HEK293 (cell line): ENCODE data around the gene PTGER3.

ENCODE experiments used
- CTCF ChIA-PET: fragments of 350-600 bp; formaldehyde crosslinking; extraction: SDS; loops from one replicate; lab custom pipeline; 2021; ENCODE audit warnings: antibody characterized with exemption; lab: Yijun Ruan, JAX
- POLR2A ChIA-PET: fragments of 300-600 bp; formaldehyde crosslinking; extraction: SDS; loops from one replicate; lab custom pipeline; 2020; ENCODE audit warnings: antibody characterized with exemption, inconsistent platforms; lab: Yijun Ruan, JAX
- H3K27ac ChIP-seq: fragments of 200-500 bp; sonication (Bioruptor generic); 2 replicates; pipeline ENCODE4 v1.5.1; 2014; ENCODE audit warnings: low read depth, low read length, control low read depth, inconsistent platforms; ENCODE audit errors: extremely low read depth
- H3K36me3 ChIP-seq, 2 experiments: fragments of 200-500 bp in 1 of 2; sonication (Bioruptor generic) in 1 of 2; 1 replicate in 1 of 2; 2 replicates in 1 of 2; pipeline ENCODE4 v1.5.1; 2014 to 2017; ENCODE audit warnings: inconsistent platforms in 2 of 2, low read length in 2 of 2; ENCODE audit not compliant: control insufficient read depth in 2 of 2, insufficient read depth in 1 of 2
- H3K4me1 ChIP-seq: fragments of 200-500 bp; sonication (Bioruptor generic); 2 replicates; pipeline ENCODE4 v1.5.1; 2014; ENCODE audit warnings: mild to moderate bottlenecking, low read length, inconsistent platforms; ENCODE audit not compliant: control insufficient read depth, insufficient read depth
- H3K4me3 ChIP-seq: 2 replicates; pipeline ENCODE4 v1.5.1; 2011; ENCODE audit warnings: low read depth, mild to moderate bottlenecking, control low read depth, low read length, moderate library complexity
- H3K9me3 ChIP-seq: fragments of 200-500 bp; sonication (Bioruptor generic); 2 replicates; pipeline ENCODE4 v1.5.1; 2014; ENCODE audit warnings: low read depth, low read length, inconsistent platforms; ENCODE audit not compliant: control insufficient read depth, insufficient read depth
- IKZF3 ChIP-seq: fragments of 450-650 bp; IDR thresholded peaks from 2 replicates; pipeline ENCODE4 v1.5.0; 2018; ENCODE audit warnings: missing biosample characterization, mild to moderate bottlenecking, missing genetic modification characterization, moderate library complexity
- KLF10 ChIP-seq: fragments of 450-650 bp; IDR thresholded peaks from 2 replicates; pipeline ENCODE4 v1.5.1; 2018; ENCODE audit warnings: missing biosample characterization, mild to moderate bottlenecking, missing genetic modification characterization
- MZF1 ChIP-seq: fragments of 450-650 bp; formaldehyde crosslinking; IDR thresholded peaks from 2 replicates; pipeline ENCODE4 v1.5.1; 2017; ENCODE audit warnings: missing biosample characterization, missing genetic modification characterization, borderline replicate concordance
- ZFP37 ChIP-seq: fragments of 450-650 bp; formaldehyde crosslinking; IDR thresholded peaks from 2 replicates; pipeline ENCODE4 v1.5.1; 2016; ENCODE audit warnings: missing biosample characterization, missing genetic modification characterization
- ZFP69B ChIP-seq: fragments of 450-650 bp; formaldehyde crosslinking; IDR thresholded peaks from 2 replicates; pipeline ENCODE4 v1.5.1; 2016; ENCODE audit warnings: missing biosample characterization, missing genetic modification characterization
- ZNF114 ChIP-seq: fragments of 450-650 bp; formaldehyde crosslinking; IDR thresholded peaks from 2 replicates; pipeline ENCODE4 v1.5.0; 2017; ENCODE audit warnings: missing biosample characterization, missing genetic modification characterization
- ZNF23 ChIP-seq: fragments of 450-650 bp; formaldehyde crosslinking; IDR thresholded peaks from 2 replicates; pipeline ENCODE4 v1.5.1; 2016; ENCODE audit warnings: missing biosample characterization, missing genetic modification characterization, borderline replicate concordance
- ZNF239 ChIP-seq: fragments of 450-650 bp; formaldehyde crosslinking; IDR thresholded peaks from 2 replicates; pipeline ENCODE4 v1.5.1; 2016; ENCODE audit warnings: missing biosample characterization, missing genetic modification characterization
- ZNF350 ChIP-seq: fragments of 450-650 bp; formaldehyde crosslinking; IDR thresholded peaks from 2 replicates; pipeline ENCODE4 v1.5.0; 2017; ENCODE audit warnings: missing biosample characterization, mild to moderate bottlenecking, missing genetic modification characterization
- ZNF366 ChIP-seq: fragments of 450-650 bp; formaldehyde crosslinking; conservative IDR thresholded peaks from 2 replicates; pipeline ENCODE4 v1.5.1; 2016; ENCODE audit warnings: missing biosample characterization, missing genetic modification characterization
- ZNF394 ChIP-seq: fragments of 450-650 bp; formaldehyde crosslinking; IDR thresholded peaks from 2 replicates; pipeline ENCODE4 v1.5.1; 2016; ENCODE audit warnings: missing biosample characterization, missing genetic modification characterization, mild to moderate bottlenecking, moderate library complexity, borderline replicate concordance
- ZNF596 ChIP-seq: fragments of 450-650 bp; IDR thresholded peaks from 2 replicates; pipeline ENCODE4 v1.5.0; 2018; ENCODE audit warnings: missing biosample characterization, mild to moderate bottlenecking, missing genetic modification characterization, moderate library complexity
- ZNF626 ChIP-seq: fragments of 450-650 bp; sonication (Bioruptor Pico); formaldehyde crosslinking; IDR thresholded peaks from 2 replicates; pipeline ENCODE4 v1.5.1; 2018; ENCODE audit warnings: missing biosample characterization, missing genetic modification characterization, inconsistent platforms
- TF ChIP-seq, protein P1 (sequence below): fragments of 450-650 bp; formaldehyde crosslinking; IDR thresholded peaks from 2 replicates; pipeline ENCODE4 v1.5.1; 2016; ENCODE audit warnings: missing biosample characterization, missing genetic modification characterization
- TF ChIP-seq, protein P2 (sequence below): fragments of 450-650 bp; formaldehyde crosslinking; IDR thresholded peaks from 2 replicates; pipeline ENCODE4 v1.5.1; 2016; ENCODE audit warnings: missing biosample characterization, missing genetic modification characterization
- TF ChIP-seq, protein P3 (sequence below): fragments of 450-650 bp; formaldehyde crosslinking; IDR thresholded peaks from 2 replicates; pipeline ENCODE4 v1.5.1; 2016; ENCODE audit warnings: missing biosample characterization, missing genetic modification characterization

PTGER3 gene

DNA sequence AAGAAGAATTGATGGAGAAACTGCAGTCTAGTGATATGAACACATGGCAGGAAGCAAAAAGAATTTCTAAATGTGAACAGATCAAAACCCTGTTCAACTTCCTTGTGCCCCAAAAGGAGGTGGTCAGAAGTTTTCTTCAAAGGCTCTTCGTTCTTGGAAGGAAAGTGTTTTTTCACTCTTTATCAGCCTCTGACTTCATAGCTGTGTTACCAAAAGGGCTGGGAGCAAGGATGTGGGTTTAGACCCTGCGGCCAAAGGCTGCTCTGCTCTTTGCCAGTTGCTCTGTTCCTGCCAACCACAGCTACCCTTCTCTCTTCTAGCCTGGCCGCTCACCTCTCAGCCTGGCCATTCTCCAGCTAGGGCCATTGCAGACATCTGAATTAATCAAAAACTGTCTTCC lies 53.8 kb downstream of the PTGER3 start:
- Histone ChIP-seq H3K9me3 (no peaks in the 10 kb centered on the region), H3K4me3 (no peak overlapping the region), H3K36me3 (no peaks in the 10 kb centered on the region), H3K27ac (no peak overlapping the region), H3K4me1 (no peaks in the 10 kb centered on the region)
- CTCF ChIA-PET: no interaction called here
- TF ChIP-seq IKZF3 (tag by site-specific recombination): no peak
- TF ChIP-seq ZNF596 (tag by site-specific recombination): no peak
- no peak for TF ChIP-seq ZFP37 (tag by site-specific recombination)
- no peak for TF ChIP-seq ZNF350 (tag by site-specific recombination)
- POLR2A ChIA-PET: no interaction called here

DNA sequence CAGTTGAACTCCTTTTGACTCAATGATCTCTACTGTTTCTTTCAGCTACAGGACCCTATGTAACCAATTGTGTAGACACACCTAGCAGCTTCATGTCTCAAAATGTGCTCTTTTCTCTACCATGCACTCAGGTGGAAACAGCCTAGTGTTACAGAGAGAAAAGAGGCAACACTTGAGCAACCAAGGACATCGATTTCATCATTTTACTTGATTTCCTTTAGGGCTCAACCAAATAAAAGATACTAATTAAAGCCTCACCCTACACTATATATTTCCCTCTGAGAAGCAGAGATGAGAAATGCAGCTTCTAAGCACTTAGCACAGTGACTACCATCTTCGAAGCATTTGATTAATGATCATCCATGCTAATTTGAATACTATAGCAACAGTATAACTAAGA lies 55.1 kb downstream of the PTGER3 start:
- TF ChIP-seq ZNF23 (tag by site-specific recombination): no peak
- no peak for TF ChIP-seq ZFP69B (tag by site-specific recombination)
- no peak for TF ChIP-seq ZNF394
- TF ChIP-seq, protein P1, sequence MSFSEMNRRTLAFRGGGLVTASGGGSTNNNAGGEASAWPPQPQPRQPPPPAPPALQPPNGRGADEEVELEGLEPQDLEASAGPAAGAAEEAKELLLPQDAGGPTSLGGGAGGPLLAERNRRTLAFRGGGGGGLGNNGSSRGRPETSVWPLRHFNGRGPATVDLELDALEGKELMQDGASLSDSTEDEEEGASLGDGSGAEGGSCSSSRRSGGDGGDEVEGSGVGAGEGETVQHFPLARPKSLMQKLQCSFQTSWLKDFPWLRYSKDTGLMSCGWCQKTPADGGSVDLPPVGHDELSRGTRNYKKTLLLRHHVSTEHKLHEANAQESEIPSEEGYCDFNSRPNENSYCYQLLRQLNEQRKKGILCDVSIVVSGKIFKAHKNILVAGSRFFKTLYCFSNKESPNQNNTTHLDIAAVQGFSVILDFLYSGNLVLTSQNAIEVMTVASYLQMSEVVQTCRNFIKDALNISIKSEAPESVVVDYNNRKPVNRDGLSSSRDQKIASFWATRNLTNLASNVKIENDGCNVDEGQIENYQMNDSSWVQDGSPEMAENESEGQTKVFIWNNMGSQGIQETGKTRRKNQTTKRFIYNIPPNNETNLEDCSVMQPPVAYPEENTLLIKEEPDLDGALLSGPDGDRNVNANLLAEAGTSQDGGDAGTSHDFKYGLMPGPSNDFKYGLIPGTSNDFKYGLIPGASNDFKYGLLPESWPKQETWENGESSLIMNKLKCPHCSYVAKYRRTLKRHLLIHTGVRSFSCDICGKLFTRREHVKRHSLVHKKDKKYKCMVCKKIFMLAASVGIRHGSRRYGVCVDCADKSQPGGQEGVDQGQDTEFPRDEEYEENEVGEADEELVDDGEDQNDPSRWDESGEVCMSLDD (tag by site-specific recombination): no peak
- TF ChIP-seq, protein P2, sequence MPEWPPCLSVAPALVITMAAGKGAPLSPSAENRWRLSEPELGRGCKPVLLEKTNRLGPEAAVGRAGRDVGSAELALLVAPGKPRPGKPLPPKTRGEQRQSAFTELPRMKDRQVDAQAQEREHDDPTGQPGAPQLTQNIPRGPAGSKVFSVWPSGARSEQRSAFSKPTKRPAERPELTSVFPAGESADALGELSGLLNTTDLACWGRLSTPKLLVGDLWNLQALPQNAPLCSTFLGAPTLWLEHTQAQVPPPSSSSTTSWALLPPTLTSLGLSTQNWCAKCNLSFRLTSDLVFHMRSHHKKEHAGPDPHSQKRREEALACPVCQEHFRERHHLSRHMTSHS (tag by site-specific recombination): no peak
- TF ChIP-seq ZNF626 (tag by site-specific recombination): no peak
- no peak for TF ChIP-seq MZF1 (tag by site-specific recombination)
- TF ChIP-seq KLF10: no peak
- no peak for TF ChIP-seq ZNF114
- POLR2A ChIA-PET: no interaction called here
- Histone ChIP-seq H3K4me3 (no peak overlapping the region), H3K4me1 (no peaks in the 10 kb centered on the region), H3K27ac (no peak overlapping the region), H3K9me3 (no peaks in the 10 kb centered on the region), H3K36me3 (no peaks in the 10 kb centered on the region)
- CTCF ChIA-PET: no interaction called here

DNA sequence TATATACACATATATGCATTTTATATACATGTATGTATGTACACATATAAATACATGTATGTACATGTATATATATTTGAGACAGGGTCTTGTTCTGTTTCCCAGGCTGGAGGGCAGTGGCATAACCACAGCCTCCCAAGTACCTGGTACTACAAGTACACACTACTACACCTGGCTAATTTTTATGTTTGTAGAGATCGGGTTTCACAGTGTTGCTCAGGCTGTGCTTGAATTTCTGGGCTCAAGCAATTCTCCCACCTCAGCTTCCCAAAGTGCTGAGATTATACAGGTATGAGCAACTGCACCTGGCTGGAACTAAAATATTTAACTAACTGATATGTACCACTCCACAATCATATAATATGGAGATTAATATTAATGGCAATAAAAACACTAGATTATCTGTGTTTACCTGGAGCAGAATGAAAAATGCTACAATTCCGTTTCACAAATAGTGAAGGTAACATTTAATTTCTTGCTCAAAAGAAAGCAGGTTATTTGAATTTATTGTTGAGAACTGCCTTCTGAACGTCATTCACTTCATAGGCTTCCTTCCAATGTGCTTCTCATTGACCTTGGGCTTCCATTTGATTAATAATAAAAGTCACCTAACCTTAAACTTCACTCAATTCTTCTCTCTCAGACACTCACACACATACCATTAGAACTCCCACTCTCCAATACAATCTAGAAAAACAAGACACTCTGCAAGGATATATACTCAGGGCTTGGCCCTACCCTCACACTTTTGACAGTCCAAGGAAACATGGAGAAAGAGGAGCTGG lies 57.0 kb downstream of the PTGER3 start:
- H3K36me3 ChIP-seq: no peaks in the 10 kb centered on the region
- TF ChIP-seq, protein P3, sequence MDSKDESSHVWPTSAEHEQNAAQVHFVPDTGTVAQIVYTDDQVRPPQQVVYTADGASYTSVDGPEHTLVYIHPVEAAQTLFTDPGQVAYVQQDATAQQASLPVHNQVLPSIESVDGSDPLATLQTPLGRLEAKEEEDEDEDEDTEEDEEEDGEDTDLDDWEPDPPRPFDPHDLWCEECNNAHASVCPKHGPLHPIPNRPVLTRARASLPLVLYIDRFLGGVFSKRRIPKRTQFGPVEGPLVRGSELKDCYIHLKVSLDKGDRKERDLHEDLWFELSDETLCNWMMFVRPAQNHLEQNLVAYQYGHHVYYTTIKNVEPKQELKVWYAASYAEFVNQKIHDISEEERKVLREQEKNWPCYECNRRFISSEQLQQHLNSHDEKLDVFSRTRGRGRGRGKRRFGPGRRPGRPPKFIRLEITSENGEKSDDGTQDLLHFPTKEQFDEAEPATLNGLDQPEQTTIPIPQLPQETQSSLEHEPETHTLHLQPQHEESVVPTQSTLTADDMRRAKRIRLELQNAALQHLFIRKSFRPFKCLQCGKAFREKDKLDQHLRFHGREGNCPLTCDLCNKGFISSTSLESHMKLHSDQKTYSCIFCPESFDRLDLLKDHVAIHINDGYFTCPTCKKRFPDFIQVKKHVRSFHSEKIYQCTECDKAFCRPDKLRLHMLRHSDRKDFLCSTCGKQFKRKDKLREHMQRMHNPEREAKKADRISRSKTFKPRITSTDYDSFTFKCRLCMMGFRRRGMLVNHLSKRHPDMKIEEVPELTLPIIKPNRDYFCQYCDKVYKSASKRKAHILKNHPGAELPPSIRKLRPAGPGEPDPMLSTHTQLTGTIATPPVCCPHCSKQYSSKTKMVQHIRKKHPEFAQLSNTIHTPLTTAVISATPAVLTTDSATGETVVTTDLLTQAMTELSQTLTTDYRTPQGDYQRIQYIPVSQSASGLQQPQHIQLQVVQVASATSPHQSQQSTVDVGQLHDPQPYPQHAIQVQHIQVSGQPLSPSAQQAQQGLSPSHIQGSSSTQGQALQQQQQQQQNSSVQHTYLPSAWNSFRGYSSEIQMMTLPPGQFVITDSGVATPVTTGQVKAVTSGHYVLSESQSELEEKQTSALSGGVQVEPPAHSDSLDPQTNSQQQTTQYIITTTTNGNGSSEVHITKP (tag by site-specific recombination): no peak
- TF ChIP-seq ZNF239 (tag by site-specific recombination): no peak
- no peak for TF ChIP-seq ZNF366 (tag by site-specific recombination)
- H3K9me3 ChIP-seq: no peaks in the 10 kb centered on the region
- ChIA-PET CTCF (no interaction called here), POLR2A (no interaction called here)
- no peak overlapping the region for H3K4me3 ChIP-seq
- no peaks in the 10 kb centered on the region for H3K4me1 ChIP-seq
- H3K27ac ChIP-seq: no peak overlapping the region
